Vagina (tissue), 2 donors: ENCODE measurements around the gene OR2AT4.

ENCODE experiments used
- CTCF ChIP-seq, 3 experiments: fragments of 450-650 bp in 2 of 3; fragments of 200-600 bp in 1 of 3; sonication (generic) in 1 of 3; IDR thresholded peaks; one replicate each; pipeline ENCODE4 v1.5.1; 2017 to 2019; ENCODE audit warnings: antibody characterized with exemption in 3 of 3, mild to moderate bottlenecking in 2 of 3, moderate library complexity in 2 of 3
- POLR2AphosphoS5 ChIP-seq, 2 donors: sonication (generic); formaldehyde crosslinking; IDR thresholded peaks; one replicate each; pipeline ENCODE4 v1.9.0; 2017; ENCODE audit warnings: antibody characterized with exemption in 2 of 2, mild to moderate bottlenecking in 2 of 2, low read depth in 1 of 2; ENCODE audit not compliant: insufficient read depth in 1 of 2

- TF ChIP-seq CTCF (IDR thresholded peaks at IDR 0.05) (no peak), POLR2AphosphoS5 (IDR thresholded peaks at IDR 0.05; ENCODE audit: insufficient read depth in 1 of 2, low read depth in 1 of 2) (no peak)
Observed at GRCh38 chr11:75035911-75036565, 60.6 kb downstream of the OR2AT4 start.
